NT2/D1 (cell line): Measurements from ENCODE around the gene TMEM45A.

ENCODE experiments used
- DNase-seq: peaks from one replicate; pipeline ENCODE4 v3.0.0-alpha.2; 2011; ENCODE audit warnings: low read depth, low spot score
- H3K27me3 ChIP-seq: 2 replicates; pipeline ENCODE4 v1.6.0; 2011; ENCODE audit warnings: mild to moderate bottlenecking; ENCODE audit not compliant: insufficient read length, insufficient read depth
- H3K36me3 ChIP-seq: 2 replicates; pipeline ENCODE4 v1.6.1; 2011; ENCODE audit warnings: mild to moderate bottlenecking, low read length, mixed read lengths; ENCODE audit not compliant: insufficient read depth, insufficient read length
- H3K4me1 ChIP-seq: 2 replicates; pipeline ENCODE4 v1.5.1; 2011; ENCODE audit not compliant: insufficient read depth, insufficient read length
- H3K4me3 ChIP-seq: 2 replicates; pipeline ENCODE4 v1.5.1; 2011; ENCODE audit warnings: low read depth; ENCODE audit not compliant: insufficient read length
- H3K9ac ChIP-seq: 2 replicates; pipeline ENCODE4 v1.6.0; 2011; ENCODE audit warnings: low read depth; ENCODE audit not compliant: insufficient read length
- H3K9me3 ChIP-seq: 2 replicates; pipeline ENCODE4 v1.5.1; 2011; ENCODE audit warnings: mild to moderate bottlenecking, low read length; ENCODE audit not compliant: insufficient read depth
- SUZ12 ChIP-seq: IDR thresholded peaks from 2 replicates; pipeline ENCODE4 v1.6.1; 2011; ENCODE audit not compliant: insufficient read length, insufficient read depth; ENCODE audit errors: extremely low read depth
- YY1 ChIP-seq: IDR thresholded peaks from 2 replicates; pipeline ENCODE4 v1.6.1; 2011; ENCODE audit not compliant: insufficient read length, insufficient read depth
- ZNF274 ChIP-seq: IDR thresholded peaks from 2 replicates; pipeline ENCODE4 v1.6.1; 2011; ENCODE audit warnings: mild to moderate bottlenecking, low read depth, low read length

TMEM45A gene

DNA sequence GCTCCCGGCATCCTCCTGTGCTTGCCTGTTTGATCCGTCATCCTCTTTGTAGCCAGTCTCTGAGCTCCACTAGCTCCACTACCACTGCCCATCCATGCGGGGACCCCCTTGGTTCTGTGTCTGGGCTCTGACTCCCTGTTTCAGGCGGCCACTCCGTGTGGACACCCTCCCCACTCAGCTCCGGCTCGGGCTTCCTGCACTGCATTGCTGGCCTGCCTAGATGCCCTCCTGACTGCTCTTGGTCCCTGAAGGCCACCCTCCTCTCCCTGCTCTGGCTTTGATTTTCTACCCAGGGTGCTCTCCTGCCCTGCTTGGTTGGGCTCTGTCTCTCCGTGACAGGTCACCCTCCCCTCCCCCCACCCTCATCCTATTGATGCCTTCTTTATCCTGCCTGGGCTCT is 112.9 kb downstream of the TMEM45A start:
- Histone ChIP-seq H3K36me3 (no peaks in the 10 kb centered on the region), H3K9me3 (no peaks in the 10 kb centered on the region), H3K27me3 (no peaks in the 10 kb centered on the region), H3K9ac (no peak overlapping the region), H3K4me1 (no peaks in the 10 kb centered on the region), H3K4me3 (no peak overlapping the region)
- DNase-seq, result no peak
- no peak for TF ChIP-seq ZNF274
- TF ChIP-seq YY1, result no peak
- no peak for TF ChIP-seq SUZ12

DNA sequence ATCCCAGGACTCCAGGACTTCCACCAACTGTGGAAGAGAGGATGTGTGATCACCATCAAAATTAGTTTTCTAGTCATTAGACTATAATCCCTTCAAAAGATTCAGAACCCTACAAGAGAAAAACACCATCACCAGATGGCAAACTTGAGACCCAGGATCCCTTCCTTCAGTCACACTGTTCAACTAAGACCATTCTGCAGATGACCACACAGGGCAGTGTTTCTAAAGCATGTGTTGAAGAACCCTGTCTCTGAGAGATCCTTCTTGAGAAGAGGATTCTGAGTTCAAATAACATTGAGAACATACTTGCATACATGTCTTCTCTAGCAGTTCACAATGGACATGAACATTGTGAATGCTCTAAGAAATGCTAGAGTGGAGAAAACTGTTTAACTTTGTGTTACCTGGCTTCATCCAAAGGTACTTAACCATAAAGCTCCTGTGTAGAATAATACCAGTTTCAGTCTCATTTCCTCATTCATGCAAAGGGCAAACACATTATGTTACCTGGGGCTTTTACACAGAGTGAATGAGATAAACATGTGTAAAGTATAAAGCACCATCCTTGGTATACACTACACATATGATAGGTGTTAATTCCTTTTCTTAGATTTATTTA is 114.6 kb downstream of the TMEM45A start:
- DNase-seq, result no peak
- no peak overlapping the region for H3K4me3 ChIP-seq
- H3K36me3 ChIP-seq, result no peaks in the 10 kb centered on the region
- H3K9ac ChIP-seq, result no peak overlapping the region
- no peaks in the 10 kb centered on the region for H3K9me3 ChIP-seq
- TF ChIP-seq YY1, result no peak
- no peak for TF ChIP-seq ZNF274
- TF ChIP-seq SUZ12, result no peak
- H3K27me3 ChIP-seq, result no peaks in the 10 kb centered on the region
- H3K4me1 ChIP-seq, result no peaks in the 10 kb centered on the region

- DNase-seq, result no peak
- Histone ChIP-seq H3K36me3 (no peaks in the 10 kb centered on the region), H3K4me1 (no peaks in the 10 kb centered on the region), H3K4me3 (no peak within 1 kb of the TSS), H3K9ac (no peak within 1 kb of the TSS), H3K9me3 (no peaks in the 10 kb centered on the region), H3K27me3 (no peaks in the 10 kb centered on the region)
- TF ChIP-seq SUZ12 (no peak), YY1 (no peak), ZNF274 (no peak)
Measured at GRCh38 chr3:100609305-100609704, 116.9 kb downstream of the TMEM45A start, which contains the start of gene ADGRG7. Gene ADGRG7 (plus strand): TSS chr3:100609601. CDS start chr3:100609857, 256 bp downstream.

- DNase-seq, result no peak
- Histone ChIP-seq H3K4me1 (no peaks in the 10 kb centered on the region), H3K9ac (no peak overlapping the region), H3K36me3 (no peaks in the 10 kb centered on the region), H3K9me3 (no peaks in the 10 kb centered on the region), H3K4me3 (no peak overlapping the region), H3K27me3 (no peaks in the 10 kb centered on the region)
- TF ChIP-seq SUZ12, result no peak
- no peak for TF ChIP-seq YY1
- TF ChIP-seq ZNF274, result no peak
Measured at GRCh38 chr3:100609963-100610362, 117.5 kb downstream of the TMEM45A start.

DNA sequence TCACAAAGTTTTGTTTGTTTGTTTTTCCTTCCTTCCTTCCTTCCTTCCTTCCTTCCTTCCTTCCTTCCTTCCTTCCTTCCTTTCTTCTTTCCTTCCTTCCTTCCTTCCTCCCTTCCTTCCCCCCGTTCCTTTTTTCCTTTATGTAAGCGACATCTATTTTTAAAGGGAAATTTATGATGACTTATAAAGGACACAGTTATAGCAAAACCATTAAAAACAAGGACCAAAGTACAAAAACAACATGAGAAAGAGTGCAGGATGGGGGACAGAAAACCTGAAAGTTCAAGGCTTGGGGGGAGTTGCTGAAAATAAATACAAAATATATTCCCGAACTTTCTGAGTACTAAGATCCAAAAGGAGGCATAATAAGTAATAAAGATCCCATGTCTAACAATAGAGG is 118.8 kb downstream of the TMEM45A start:
- Histone ChIP-seq H3K27me3 (no peaks in the 10 kb centered on the region), H3K4me3 (no peak overlapping the region), H3K4me1 (no peaks in the 10 kb centered on the region), H3K36me3 (no peaks in the 10 kb centered on the region), H3K9me3 (no peaks in the 10 kb centered on the region), H3K9ac (no peak overlapping the region)
- TF ChIP-seq ZNF274, result no peak
- TF ChIP-seq SUZ12, result no peak
- no peak for TF ChIP-seq YY1
- no peak for DNase-seq

- no peaks in the 10 kb centered on the region for H3K9me3 ChIP-seq
- no peak for DNase-seq
- no peaks in the 10 kb centered on the region for H3K36me3 ChIP-seq
- H3K27me3 ChIP-seq, result no peaks in the 10 kb centered on the region
- H3K4me1 ChIP-seq, result no peaks in the 10 kb centered on the region
- H3K4me3 ChIP-seq, result no peak overlapping the region
- no peak overlapping the region for H3K9ac ChIP-seq
- TF ChIP-seq YY1, result no peak
- TF ChIP-seq SUZ12, result no peak
- TF ChIP-seq ZNF274, result no peak
Measured at GRCh38 chr3:100613721-100614390, 121.4 kb downstream of the TMEM45A start.

- Histone ChIP-seq H3K4me1 (no peaks in the 10 kb centered on the region), H3K36me3 (no peaks in the 10 kb centered on the region), H3K9me3 (no peaks in the 10 kb centered on the region), H3K4me3 (no peak overlapping the region), H3K9ac (no peak overlapping the region), H3K27me3 (no peaks in the 10 kb centered on the region)
- no peak for TF ChIP-seq ZNF274
- TF ChIP-seq YY1, result no peak
- TF ChIP-seq SUZ12, result no peak
- no peak for DNase-seq
Measured at GRCh38 chr3:100614941-100615340, 122.5 kb downstream of the TMEM45A start.
